Heart right ventricle (tissue), 16 donors: ENCODE data around the gene HIVEP3. TPM values are rescaled to one million over a fixed set of nuclear protein-coding genes. Genes with fewer than 3 reads are reported as not detected.

ENCODE experiments used
- ATAC-seq, 8 donors: fragments of 200-7000 bp; cut with Tn5 transposase; one replicate each; pipeline ENCODE4 v1.9.1; 2020; ENCODE audit warnings: mild to moderate bottlenecking in 8 of 8, moderate library complexity in 8 of 8, moderate number of reproducible peaks in 1 of 8
- DNase-seq, 2 donors: peaks; one replicate each; pipeline ENCODE4 v3.0.0-alpha.2; 2020
- H3K27ac ChIP-seq, 10 donors: fragments of 200-600 bp; sonication (generic) in 2 of 10; one replicate each; pipeline versions ENCODE4 v1.5.0 to v1.8.0; 2020 to 2022; ENCODE audit warnings: mild to moderate bottlenecking in 3 of 10
- H3K27me3 ChIP-seq, 7 donors: fragments of 200-600 bp; one replicate each; pipeline ENCODE4 v1.8.0; 2021 to 2022; ENCODE audit warnings: mild to moderate bottlenecking in 2 of 7
- H3K36me3 ChIP-seq, 9 donors: fragments of 200-600 bp; sonication (generic) in 1 of 9; one replicate each; pipeline versions ENCODE4 v1.5.0 to v1.8.0; 2020 to 2022; ENCODE audit warnings: mild to moderate bottlenecking in 2 of 9
- H3K4me1 ChIP-seq, 9 donors: fragments of 200-600 bp; sonication (generic) in 1 of 9; one replicate each; pipeline versions ENCODE4 v1.5.0 to v1.8.0; 2020 to 2022; ENCODE audit warnings: mild to moderate bottlenecking in 4 of 9
- H3K4me3 ChIP-seq, 10 donors: fragments of 200-600 bp; sonication (generic) in 2 of 10; one replicate each; pipeline versions ENCODE4 v1.5.0 to v1.8.0; 2020 to 2022; ENCODE audit warnings: mild to moderate bottlenecking in 7 of 10, moderate library complexity in 2 of 10
- H3K9me3 ChIP-seq, 11 donors: fragments of 200-600 bp in 10 of 11; sonication (generic) in 2 of 11; one replicate each; pipeline versions ENCODE4 v1.5.0 to v1.8.0; 2013 to 2022; ENCODE audit warnings: mild to moderate bottlenecking in 2 of 11, control low read depth in 1 of 11, moderate library complexity in 1 of 11
- CTCF ChIP-seq, 9 donors: fragments of 200-600 bp; sonication (generic) in 2 of 9; IDR thresholded peaks; one replicate each; pipeline versions ENCODE4 v1.5.0 to v1.8.0; 2021 to 2022; ENCODE audit warnings: antibody characterized with exemption in 9 of 9, mild to moderate bottlenecking in 5 of 9, moderate library complexity in 1 of 9
- WGBS, 2 donors: extraction: QIAGEN DNeasy Blood & Tissue Kit; methylation state at CpG; one replicate each; pipeline ENCODE4 v1.1.7; 2013; ENCODE audit warnings: inconsistent platforms in 1 of 2; 5-methylcytosine and 5-hydroxymethylcytosine counted together
- intact Hi-C, 10 donors: fragments of 100-400 bp; cut with DNase I; formaldehyde crosslinking; loops; one replicate each; pipeline versions ENCODE4 v1.11.1 to v1.14.2; 2022
- long read RNA-seq, 3 donors: library from polyadenylated mRNA; unstranded; transcript quantifications; one replicate each; pipeline ENCODE4 v2.0.0, GENCODE V29; 2020 to 2021
- polyA plus RNA-seq, 2 donors: library from polyadenylated mRNA; stranded (reverse); fragments of 200-250 nt; gene quantifications; one replicate each; pipeline ENCODE4 v1.2.3, GENCODE V29; 2013
- total RNA-seq, 10 donors: library from RNA; stranded (reverse); fragmentation: NEBNext Ultra II Directional in 3 of 10; extraction: Animal tissue kit (Norgen Biotek cat#: 25700) in 3 of 10; gene quantifications; one replicate each; pipeline versions ENCODE4 v1.2.1 to v1.2.4, GENCODE V29; 2021 to 2023
- donor health status: Arrhythmogenic right ventricular cardiomyopathy.
- donor health status: ischemic (EF 13 %, LVEDD 7.1; RV severe dilation, severe dysfunction).
- donor health status: healthy with polysubstance abuse.
- donor health status: DM: no; HTN: yes; CAD: no.
- donor health status: DM: no; HTN: no; CAD: no.
- donor health status: ischemic (EF 25% LVEDD 6.9; RV normal size, moderate dysfunction).
- donor health status: ischemic (EF 25% LVEDD 5.7; RV mildly dilated, moderate dysfunction).
- donor health status: healthy.
- donor health status: DM: yes; HTN: yes; CAD: no.
- donor health status: Ischemic cardiomyopathy.
- donor health status: ischemic (EF 35%, LVEDD 5.7; RV mildly dilated, moderate dysfunction).
- donor health status: nonischemic (EF 11% LVEDD 7.7; RV severe dilation, severe dysfunction).
- donor health status: DM: yes; HTN: yes; CAD: no.
- donor health status: PGD.
- donor health status: ischemic (EF 29% LVEDD 5.4; RV normal size, mild dysfunction).
- donor health status: nonischemic (EF 23%, LVEDD 6.1; RV moderate dilation, normal function).

Gene HIVEP3
- total RNA-seq (1 to 10 TPM; 3.8 to 7.5 (median 5.4) TPM), polyA plus RNA-seq (1 to 10 TPM; 2.6 to 4.5 TPM)
- long read RNA-seq, donor 1, partial matches to known transcripts: 1 of 19 reads
- long read RNA-seq, donor 1, other reads (novel, unspliced or antisense): 16 of 19 reads
- long read RNA-seq, donor 2, transcript HIVEP3-205 (4 exons, 1,705 nt): major isoform, 5 of 15 reads
- long read RNA-seq, donor 2, partial matches to known transcripts: 1 of 15 reads
- long read RNA-seq, donor 2, other reads (novel, unspliced or antisense): 9 of 15 reads
- long read RNA-seq, donor 3, partial matches to known transcripts: 1 of 7 reads
- long read RNA-seq, donor 3, other reads (novel, unspliced or antisense): 3 of 7 reads

GRCh38 chr1:41918450-41919043, at the start of gene HIVEP3:
HIVEP3 (minus strand) TSS chr1:41918922.
- peak in 5 of 9 donors; percentile 12 to 40 (median 28) for TF ChIP-seq CTCF (IDR thresholded peaks at IDR 0.05)
- no peaks in the 10 kb centered on the region for H3K9me3 ChIP-seq
- H3K27me3 ChIP-seq: peaks cover 0 to 38% (median 0%) of the 10 kb centered on the region in 7 donors
- WGBS, 2 donors: 9 to 12% methylated on average over 15 of the region's 15 CpGs
- peaks cover 8 to 57% (median 34%) of the 10 kb centered on the region in 9 donors for H3K4me1 ChIP-seq
- ATAC-seq: peak in 5 of 8 donors; percentile 27 to 62 (median 47)
- peak within 1 kb of the TSS; percentile 51 to 68 (median 64) for H3K4me3 ChIP-seq
- intact Hi-C loops: loop anchor here in 3 of 10 donors (5.0 to 10.0 kb wide), 6 partner anchors 71 to 351 kb away; no protein-coding TSS in a partner anchor
- no peak for DNase-seq
- H3K27ac ChIP-seq: peak within 1 kb of the TSS in 9 of 10 donors; percentile 23 to 85 (median 70)
- H3K36me3 ChIP-seq: no peaks in the 10 kb centered on the region

GRCh38 chr1:41964400-41964799, 45.7 kb upstream of the HIVEP3 start:
- WGBS, 2 donors: 94 to 96% methylated on average over 3 of the region's 3 CpGs
- no peak for TF ChIP-seq CTCF (IDR thresholded peaks at IDR 0.05)
- DNase-seq: no peak
- H3K27ac ChIP-seq: no peak overlapping the region
- no peaks in the 10 kb centered on the region for H3K27me3 ChIP-seq
- H3K36me3 ChIP-seq: no peaks in the 10 kb centered on the region
- intact Hi-C loops: no loop called here
- peaks cover 0 to 34% (median 7%) of the 10 kb centered on the region in 11 donors for H3K9me3 ChIP-seq
- no peaks in the 10 kb centered on the region for H3K4me1 ChIP-seq
- ATAC-seq: no peak
- H3K4me3 ChIP-seq: no peak overlapping the region

GRCh38 chr1:41963636-41964035, 44.9 kb upstream of the HIVEP3 start:
- Histone ChIP-seq H3K9me3 (peaks cover 0 to 27% (median under 1%) of the 10 kb centered on the region in 11 donors), H3K27ac (no peak overlapping the region), H3K4me1 (no peaks in the 10 kb centered on the region), H3K27me3 (no peaks in the 10 kb centered on the region), H3K4me3 (peak overlapping the region in 1 of 10 donors; percentile 5), H3K36me3 (no peaks in the 10 kb centered on the region)
- intact Hi-C loops: no loop called here
- TF ChIP-seq CTCF (IDR thresholded peaks at IDR 0.05): no peak
- DNase-seq (no peak), ATAC-seq (no peak)
- 75 to 78% methylated on average over 6 of the region's 6 CpGs for WGBS, 2 donors

- TF ChIP-seq CTCF (IDR thresholded peaks at IDR 0.05): no peak
- H3K27me3 ChIP-seq: no peaks in the 10 kb centered on the region
- H3K27ac ChIP-seq: peak overlapping the region in 3 of 10 donors; percentile 1 to 45 (median 27)
- H3K9me3 ChIP-seq: peaks cover 0 to 4% (median 0%) of the 10 kb centered on the region in 11 donors
- peaks cover 0 to 20% (median 0%) of the 10 kb centered on the region in 9 donors for H3K4me1 ChIP-seq
- no peaks in the 10 kb centered on the region for H3K36me3 ChIP-seq
- no peak for DNase-seq
- WGBS, 2 donors: 87 to 92% methylated on average over 6 of the region's 6 CpGs
- peak in 1 of 8 donors; percentile 36 for ATAC-seq
- intact Hi-C loops: no loop called here
- H3K4me3 ChIP-seq: no peak overlapping the region
Measured at GRCh38 chr1:41958015-41958673, 39.4 kb upstream of the HIVEP3 start.
